Epithelial cell of prostate (primary cell): ENCODE results near the gene THAP3.
"Not testable (repeated sequence)": the region's sequence is repeated elsewhere in the genome, so short reads cannot be mapped to it uniquely, and the experiment has no call there.

ENCODE experiments used
- DNase-seq: peaks from one replicate; pipeline ENCODE4 v3.0.0-alpha.2; 2011; ENCODE audit warnings: low read depth, low spot score
- H3K27ac ChIP-seq: fragments of 450-650 bp; 2 replicates; pipeline ENCODE4 v1.5.1; 2017; ENCODE audit warnings: mild to moderate bottlenecking

THAP3 gene

DNA sequence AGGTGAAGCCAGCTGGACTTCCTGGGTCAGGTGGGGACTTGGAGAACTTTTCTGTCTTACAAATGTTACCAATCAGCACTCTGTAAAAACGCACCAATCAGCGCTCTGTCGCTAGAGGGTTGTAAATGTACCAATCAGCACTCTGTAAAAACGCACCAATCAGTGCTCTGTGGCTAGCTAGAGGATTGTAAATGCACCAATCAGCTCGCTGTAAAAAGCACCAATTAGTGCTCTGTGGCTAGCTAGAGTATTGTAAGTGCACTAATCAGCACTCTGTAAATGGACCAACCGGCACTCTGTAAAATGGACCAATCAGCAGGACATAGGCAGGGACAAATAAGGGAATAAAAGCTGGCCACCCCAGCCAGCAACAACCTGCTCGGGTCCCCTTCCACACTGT is 37.8 kb downstream of the THAP3 start:
- not testable (repeated sequence) for DNase-seq, H3K27ac ChIP-seq

DNA sequence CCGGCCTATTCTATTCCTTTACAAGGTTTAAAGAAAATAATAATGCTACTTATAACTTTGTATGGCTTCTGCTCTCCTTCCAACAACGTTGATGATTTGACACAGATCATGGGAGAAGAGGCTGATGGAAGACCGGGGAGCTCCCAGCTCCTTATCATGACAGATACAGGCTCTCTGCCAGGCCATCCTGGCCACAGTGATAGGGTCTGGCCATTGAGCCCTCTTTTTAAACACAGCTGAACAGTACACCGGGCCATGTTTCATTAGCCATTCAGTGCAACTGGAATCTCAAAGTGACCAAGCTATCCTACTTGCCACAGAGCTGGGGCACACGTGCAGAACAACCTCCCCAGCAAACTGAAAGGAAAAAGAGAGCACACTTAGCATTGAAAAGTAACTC is 42.0 kb downstream of the THAP3 start:
- DNase-seq: no peak

DNA sequence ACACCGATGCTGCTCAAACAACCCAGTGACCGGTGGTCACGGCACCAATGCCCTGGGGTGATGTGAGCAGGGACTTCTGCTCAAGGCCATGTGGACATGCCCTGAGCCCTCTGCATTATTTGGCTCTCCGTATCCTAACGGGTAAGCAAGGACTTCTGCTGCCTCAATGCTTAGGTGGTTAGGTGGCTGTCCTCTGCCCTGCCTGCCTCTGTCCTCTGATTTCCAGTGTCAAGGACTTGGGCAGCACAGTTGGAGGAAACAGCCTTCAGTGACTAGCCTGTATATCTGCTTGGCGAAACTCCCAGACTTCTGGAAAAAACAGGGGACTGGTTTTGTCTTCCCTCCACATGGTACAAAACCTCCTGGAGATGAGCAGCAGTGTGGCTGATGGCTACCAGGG is 42.5 kb downstream of the THAP3 start:
- DNase-seq: no peak
- H3K27ac ChIP-seq: no peak overlapping the region

More for the DNA sequence above, 42.0 kb downstream of the THAP3 start:
- no peak overlapping the region for H3K27ac ChIP-seq

DNA sequence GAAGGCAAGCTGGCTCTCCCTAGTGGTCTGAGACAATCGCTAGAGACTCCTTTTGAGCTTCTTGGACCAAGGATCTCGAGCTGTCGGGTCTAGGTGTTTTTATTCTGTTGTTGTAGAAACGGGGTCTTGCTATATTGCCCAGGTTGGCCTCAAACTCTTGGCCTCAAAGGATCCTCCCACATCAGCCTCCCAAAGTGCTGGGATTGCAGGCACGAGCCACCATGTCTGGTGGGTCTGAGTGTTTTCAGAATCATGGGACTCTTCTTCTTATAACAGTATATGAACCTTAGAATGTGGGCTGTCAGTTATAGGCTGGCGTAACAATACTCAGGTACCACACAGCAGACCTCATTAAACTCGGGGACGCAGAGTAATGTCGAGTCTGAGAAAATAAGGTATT is 43.8 kb downstream of the THAP3 start:
- DNase-seq: no peak

DNA sequence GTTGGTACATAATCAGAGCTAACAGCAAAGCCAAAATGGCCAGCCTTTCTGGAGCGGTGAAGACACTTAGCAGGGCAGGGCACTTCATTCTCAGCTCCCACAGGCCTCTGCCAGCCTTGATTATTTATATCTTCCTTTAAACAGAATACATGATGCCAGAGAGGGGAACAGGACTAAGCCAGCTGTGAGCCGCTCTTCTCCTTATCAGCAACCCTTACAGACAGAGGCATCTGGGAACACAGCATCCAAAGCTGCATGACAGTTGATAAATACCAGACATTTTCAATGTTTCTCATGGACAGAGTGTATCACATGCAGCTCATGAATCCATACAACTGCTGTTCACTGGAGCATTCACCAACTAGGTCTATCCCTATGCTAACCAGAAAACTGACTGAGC is 47.9 kb downstream of the THAP3 start:
- no peak for DNase-seq
- no peak overlapping the region for H3K27ac ChIP-seq

More for the DNA sequence above, 43.8 kb downstream of the THAP3 start:
- H3K27ac ChIP-seq: no peak overlapping the region

DNA sequence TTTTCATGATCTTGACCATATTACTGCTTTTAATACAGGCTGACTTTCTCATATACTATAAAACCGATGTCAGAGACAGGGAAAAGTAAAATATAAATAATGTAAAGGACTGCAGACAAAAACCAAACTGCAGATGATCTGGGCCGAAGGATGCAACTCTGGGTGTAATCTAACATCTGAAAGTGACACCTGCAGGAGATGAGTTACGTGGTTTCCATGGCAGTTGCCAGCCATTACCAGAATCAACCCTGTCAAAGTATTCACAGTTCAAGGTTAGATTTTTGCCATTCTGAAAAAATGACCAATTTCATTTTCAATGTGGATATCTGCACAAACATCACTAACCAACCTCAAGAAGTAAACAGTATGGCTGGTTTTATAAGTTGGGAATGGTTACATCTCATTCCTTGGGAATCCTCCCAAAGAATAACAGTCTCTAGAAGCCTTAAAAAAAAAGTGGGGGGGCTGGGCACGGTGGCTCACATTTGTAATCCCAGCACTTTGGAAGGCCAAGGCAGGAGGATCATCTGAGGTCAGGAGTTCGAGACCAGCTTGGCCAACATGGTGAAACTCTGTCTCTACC is 49.2 kb downstream of the THAP3 start:
- no peak for DNase-seq
- H3K27ac ChIP-seq: no peak overlapping the region

DNA sequence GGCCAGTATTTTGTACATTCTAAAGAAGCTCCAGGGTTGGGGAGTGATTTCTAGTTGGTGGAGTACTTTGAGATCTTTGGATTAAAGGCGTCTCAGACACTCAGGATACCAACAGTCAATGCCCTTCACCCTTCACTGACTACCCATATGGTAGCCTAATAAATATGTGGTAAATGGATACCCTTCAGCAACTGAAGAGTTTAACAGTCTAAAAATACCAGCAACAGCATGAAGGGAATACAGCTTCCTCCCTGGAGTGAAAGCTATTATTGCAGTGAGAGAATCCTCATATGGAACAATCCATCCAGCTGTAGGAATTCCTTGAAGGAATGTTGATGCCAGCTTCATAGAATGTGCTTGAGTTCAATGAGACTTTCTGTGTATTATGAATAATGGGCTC is 50.1 kb downstream of the THAP3 start:
- DNase-seq: no peak
- no peak overlapping the region for H3K27ac ChIP-seq

DNA sequence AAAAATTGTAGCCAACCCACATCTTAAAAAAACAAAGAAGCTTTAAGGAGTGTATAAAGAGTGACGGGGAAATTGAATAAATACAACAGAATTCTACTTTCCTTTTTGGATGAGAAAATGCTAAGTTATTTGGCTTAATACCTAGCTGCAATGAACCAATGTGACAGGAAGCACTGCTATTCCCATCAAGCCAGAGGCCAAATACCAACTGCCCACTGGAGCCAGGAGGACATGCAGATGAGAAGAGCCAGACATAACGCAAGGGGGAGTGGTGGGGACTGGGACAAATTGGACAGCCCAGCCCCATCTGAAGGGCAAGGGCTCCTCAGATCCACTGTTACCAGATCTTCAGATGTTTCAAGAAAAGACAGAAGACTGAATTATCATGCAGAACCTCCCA is 51.3 kb downstream of the THAP3 start:
- DNase-seq: no peak

More for the DNA sequence above, 51.3 kb downstream of the THAP3 start:
- H3K27ac ChIP-seq: no peak overlapping the region
